Measurements from ENCODE around the gene GIT2.
"Not testable (repeated sequence)": the region's sequence is repeated elsewhere in the genome, so short reads cannot be mapped to it uniquely, and the experiment has no call there.

GIT2 gene

GRCh38 chr12:109993091-109993490 lies 3.1 kb downstream of the GIT2 start:
- no peak for TF ChIP-seq CTCF (IDR thresholded peaks at IDR 0.05; ENCODE audit: low read depth, low read length, missing control alignments)
- Histone ChIP-seq H3K4me3 (ENCODE audit: low read depth, low read length) (no peak overlapping the region), H3K27ac (no peak overlapping the region), H3K36me3 (replicated peaks) (peaks cover 6% of the 10 kb centered on the region), H3K27me3 (replicated peaks) (no peaks in the 10 kb centered on the region)
- in situ Hi-C loops (cut with HindIII; ENCODE audit: low pct_ligation_motif_present, low sequenced_read_pairs): no loop called here
- DNase-seq: no peak

- no peak for TF ChIP-seq CTCF (IDR thresholded peaks at IDR 0.05; ENCODE audit: low read depth, low read length, missing control alignments)
- in situ Hi-C loops (cut with HindIII; ENCODE audit: low pct_ligation_motif_present, low sequenced_read_pairs): no loop called here
Observed at GRCh38 chr12:109991586-109991985, 4.6 kb downstream of the GIT2 start.

GRCh38 chr12:109989380-109989779 lies 6.8 kb downstream of the GIT2 start:
- DNase-seq: no peak
- no peak overlapping the region for H3K4me3 ChIP-seq (ENCODE audit: low read depth, low read length)
- no peak overlapping the region for H3K27ac ChIP-seq
- no peaks in the 10 kb centered on the region for H3K27me3 ChIP-seq (replicated peaks)
- in situ Hi-C loops (cut with HindIII; ENCODE audit: low pct_ligation_motif_present, low sequenced_read_pairs): no loop called here
- TF ChIP-seq CTCF (IDR thresholded peaks at IDR 0.05; ENCODE audit: low read depth, low read length, missing control alignments): no peak
- peaks cover 25% of the 10 kb centered on the region for H3K36me3 ChIP-seq (replicated peaks)

More at GRCh38 chr12:109991586-109991985, 4.6 kb downstream of the GIT2 start:
- Histone ChIP-seq H3K27me3 (replicated peaks) (no peaks in the 10 kb centered on the region), H3K27ac (no peak overlapping the region), H3K4me3 (ENCODE audit: low read depth, low read length) (no peak overlapping the region), H3K36me3 (replicated peaks) (peaks cover 14% of the 10 kb centered on the region)
- no peak for DNase-seq

- no peak for TF ChIP-seq CTCF (IDR thresholded peaks at IDR 0.05; ENCODE audit: low read depth, low read length, missing control alignments)
- no peak overlapping the region for H3K27ac ChIP-seq
- H3K27me3 ChIP-seq (replicated peaks): no peaks in the 10 kb centered on the region
- DNase-seq: no peak
- no peak overlapping the region for H3K4me3 ChIP-seq (ENCODE audit: low read depth, low read length)
- peaks cover 26% of the 10 kb centered on the region for H3K36me3 ChIP-seq (replicated peaks)
- in situ Hi-C loops (cut with HindIII; ENCODE audit: low pct_ligation_motif_present, low sequenced_read_pairs): no loop called here
Observed at GRCh38 chr12:109988903-109989302, 7.3 kb downstream of the GIT2 start.

- Histone ChIP-seq H3K27ac (no peak overlapping the region), H3K36me3 (replicated peaks) (peaks cover 32% of the 10 kb centered on the region), H3K27me3 (replicated peaks) (no peaks in the 10 kb centered on the region), H3K4me3 (ENCODE audit: low read depth, low read length) (no peak overlapping the region)
- in situ Hi-C loops (cut with HindIII; ENCODE audit: low pct_ligation_motif_present, low sequenced_read_pairs): no loop called here
- no peak for DNase-seq
- TF ChIP-seq CTCF (IDR thresholded peaks at IDR 0.05; ENCODE audit: low read depth, low read length, missing control alignments): no peak
Observed at GRCh38 chr12:109988274-109988673, 7.9 kb downstream of the GIT2 start.

- DNase-seq: no peak
- no peak overlapping the region for H3K4me3 ChIP-seq (ENCODE audit: low read depth, low read length)
- TF ChIP-seq CTCF (IDR thresholded peaks at IDR 0.05; ENCODE audit: low read depth, low read length, missing control alignments): no peak
- in situ Hi-C loops (cut with HindIII; ENCODE audit: low pct_ligation_motif_present, low sequenced_read_pairs): no loop called here
- peaks cover 36% of the 10 kb centered on the region for H3K36me3 ChIP-seq (replicated peaks)
- no peak overlapping the region for H3K27ac ChIP-seq
- H3K27me3 ChIP-seq (replicated peaks): no peaks in the 10 kb centered on the region
Observed at GRCh38 chr12:109987615-109988014, 8.6 kb downstream of the GIT2 start.

- in situ Hi-C loops (cut with HindIII; ENCODE audit: low pct_ligation_motif_present, low sequenced_read_pairs): not testable (repeated sequence)
Observed at GRCh38 chr12:109986236-109986635, 9.9 kb downstream of the GIT2 start.

More at GRCh38 chr12:109986236-109986635, 9.9 kb downstream of the GIT2 start:
- not testable (repeated sequence) for H3K27me3 ChIP-seq (replicated peaks); DNase-seq; H3K4me3 ChIP-seq (ENCODE audit: low read depth, low read length); H3K27ac ChIP-seq
- H3K36me3 ChIP-seq (replicated peaks): peaks cover 44% of the 10 kb centered on the region
